GM12878 (cell line): ENCODE results near the gene CXCL1. TPM values are rescaled to one million over a fixed set of nuclear protein-coding genes. Genes with fewer than 3 reads are reported as not detected.

Source experiments
- ATAC-seq: fragments of 200-7000 bp; cut with Tn5 transposase; 3 replicates; pipeline ENCODE4 v1.9.1; 2020; ENCODE audit warnings: mild to moderate bottlenecking, moderate library complexity
- BruUV-seq: library from RNA; stranded (reverse); fragments of 400-500 nt; replicated peaks from 2 replicates; lab custom pipeline; 2021; lab: Mats Ljungman, UMichigan
- CTCF ChIA-PET: fragments of 300-600 bp; sonication (Branson Sonifier 250); formaldehyde crosslinking; extraction: SDS; loops from one replicate; lab custom pipeline; 2021; ENCODE audit warnings: inconsistent platforms; lab: Yijun Ruan, JAX
- POLR2A ChIA-PET: fragments of 350-600 bp; formaldehyde crosslinking; extraction: SDS; loops from one replicate; lab custom pipeline; 2021; ENCODE audit warnings: inconsistent platforms; lab: Charles Lee
- RAD21 ChIA-PET: fragments of 300-600 bp; sonication (Branson Sonifier 250); formaldehyde crosslinking; loops from one replicate; lab custom pipeline; 2023; ENCODE audit warnings: antibody characterized with exemption; ENCODE audit not compliant: unreplicated experiment; lab: Charles Lee
- SMC1A ChIA-PET: fragments of 300-600 bp; sonication (Branson Sonifier 250); formaldehyde crosslinking; loops from one replicate; lab custom pipeline; 2023; ENCODE audit not compliant: unreplicated experiment, uncharacterized antibody; lab: Charles Lee
- DNase-seq: peaks from one replicate; pipeline ENCODE4 v3.0.0-alpha.2; 2011; ENCODE audit warnings: low read depth, low spot score
- FAIRE-seq: peaks from 3 replicates; lab custom pipeline; 2011; peaks lifted over from hg19 to GRCh38; lab: Jason Lieb, UNC
- H2AFZ ChIP-seq: 2 replicates; pipeline ENCODE4 v1.6.0; 2011; ENCODE audit warnings: low read depth, low read length, control low read depth; ENCODE audit not compliant: control insufficient read depth
- H3K27ac ChIP-seq: 2 replicates; pipeline ENCODE4 v1.5.1; 2011; ENCODE audit warnings: control low read depth; ENCODE audit not compliant: control insufficient read depth, insufficient read depth
- H3K27me3 ChIP-seq, 2 experiments: replicated peaks in 1 of 2; 2 replicates each; pipeline versions ENCODE4 v1.6.0 to v1.6.1; 2011; ENCODE audit warnings: low read length in 1 of 2; ENCODE audit not compliant: control insufficient read depth in 2 of 2, insufficient read depth in 2 of 2
- H3K36me3 ChIP-seq, 2 experiments: 2 replicates each; pipeline ENCODE4 v1.5.1; 2011; ENCODE audit warnings: low read length in 1 of 2; ENCODE audit not compliant: control insufficient read depth in 2 of 2, insufficient read depth in 2 of 2
- H3K4me1 ChIP-seq: 2 replicates; pipeline ENCODE4 v1.6.1; 2011; ENCODE audit warnings: mild to moderate bottlenecking, low read length, moderate library complexity, mixed read lengths; ENCODE audit not compliant: control insufficient read depth, insufficient read depth
- H3K4me2 ChIP-seq: 2 replicates; pipeline ENCODE4 v1.6.0; 2011; ENCODE audit warnings: control low read depth; ENCODE audit not compliant: control insufficient read depth, insufficient read depth
- H3K4me3 ChIP-seq: fragments of 200-600 bp; sonication (generic); 2 replicates; pipeline ENCODE4 v1.5.1; 2016
- H3K79me2 ChIP-seq: 2 replicates; pipeline ENCODE4 v1.6.0; 2011; ENCODE audit warnings: low read length; ENCODE audit not compliant: control insufficient read depth, insufficient read depth
- H3K9ac ChIP-seq: 2 replicates; pipeline ENCODE4 v1.8.0; 2011; ENCODE audit warnings: low read length, control low read depth, mixed read lengths; ENCODE audit not compliant: control insufficient read depth, insufficient read depth
- H3K9me3 ChIP-seq: replicated peaks from 3 replicates; pipeline ENCODE4 v1.5.1; 2011; ENCODE audit warnings: mild to moderate bottlenecking, low read length; ENCODE audit not compliant: control insufficient read depth, insufficient read depth
- H4K20me1 ChIP-seq: 2 replicates; pipeline ENCODE4 v1.6.0; 2011; ENCODE audit not compliant: control insufficient read depth, insufficient read depth
- ASH2L ChIP-seq: fragments of 300-600, 200-600 bp; sonication (generic); IDR thresholded peaks from 2 replicates; pipeline ENCODE4 v1.6.1; 2017; ENCODE audit warnings: low read depth, mild to moderate bottlenecking, borderline replicate concordance
- EGR1 ChIP-seq, 2 experiments: IDR thresholded peaks; 1 replicate in 1 of 2; 2 replicates in 1 of 2; pipeline ENCODE4 v1.6.1; 2011 to 2012; ENCODE audit warnings: low read depth in 2 of 2, low read length in 2 of 2, borderline replicate concordance in 1 of 2, mild to moderate bottlenecking in 1 of 2, moderate library complexity in 1 of 2
- FOXK2 ChIP-seq: fragments of 450-650 bp; IDR thresholded peaks from 2 replicates; pipeline ENCODE4 v1.6.1; 2017; ENCODE audit warnings: mild to moderate bottlenecking, moderate library complexity
- NR2C1 ChIP-seq: fragments of 450-650 bp; IDR thresholded peaks from 2 replicates; pipeline ENCODE4 v1.6.1; 2017; ENCODE audit warnings: antibody characterized with exemption, mild to moderate bottlenecking, moderate library complexity
- RAD51 ChIP-seq: fragments of 450-650 bp; IDR thresholded peaks from 2 replicates; pipeline ENCODE4 v1.6.1; 2016; ENCODE audit warnings: moderate library complexity, mild to moderate bottlenecking, inconsistent platforms
- RCOR1 ChIP-seq: conservative IDR thresholded peaks from 2 replicates; pipeline ENCODE4 v1.6.1; 2012; ENCODE audit warnings: low read depth, low read length, improper control_type of control experiment
- TCF7 ChIP-seq: IDR thresholded peaks from 2 replicates; pipeline ENCODE4 v1.6.1; 2014; ENCODE audit warnings: antibody characterized with exemption, borderline replicate concordance
- YBX1 ChIP-seq: fragments of 450-650 bp; IDR thresholded peaks from 2 replicates; pipeline ENCODE4 v1.6.1; 2016; ENCODE audit warnings: antibody characterized with exemption
- ZNF217 ChIP-seq: fragments of 450-650 bp; IDR thresholded peaks from 2 replicates; pipeline ENCODE4 v1.6.1; 2017; ENCODE audit warnings: antibody characterized with exemption, mild to moderate bottlenecking
- WGBS: methylation state at CpG from one replicate; pipeline ENCODE4 v1.1.6; 2016; ENCODE audit warnings: low lambda C conversion rate; ENCODE audit not compliant: insufficient replicate concordance, insufficient coverage; ENCODE audit errors: missing lambda C conversion rate; 5-methylcytosine and 5-hydroxymethylcytosine counted together
- in situ Hi-C: fragments of 300-500 bp; cut with MboI; formaldehyde crosslinking; loops from 9 replicates; pipeline ENCODE4 v1.14.3; 2018; ENCODE audit warnings: mixed read lengths
- intact Hi-C: fragments of 100-400 bp; cut with micrococcal nuclease; formaldehyde crosslinking; loops from one replicate; pipeline ENCODE4 v1.14.2; 2022; ENCODE audit not compliant: unreplicated experiment
- polyA plus RNA-seq, 11 experiments: library from polyadenylated mRNA; depleted of rRNA in 4 of 11; unstranded in 6 of 11; stranded (reverse) in 5 of 11; fragments of >200 nt; fragmentation: Nextera tagmentation in 4 of 11; fragmentation: Illumina TruSeq in 1 of 11; extraction: Ambion mirVana in 4 of 11; extraction: Trizol in 1 of 11; gene quantifications; 1 replicate in 1 of 11; 2 replicates in 10 of 11; pipeline versions ENCODE4 v1.2.1 to v1.2.3, GENCODE V29; 2011 to 2016; ENCODE audit warnings: inconsistent platforms in 2 of 11, missing spikeins in 2 of 11, low read depth in 1 of 11
- total RNA-seq, 4 experiments: library from RNA; depleted of rRNA in 3 of 4; stranded (reverse); fragments of >200 nt in 3 of 4; fragmentation: Illumina TruSeq in 1 of 4; extraction: Trizol in 1 of 4; gene quantifications; 2 replicates each; pipeline versions ENCODE4 v1.2.1 to v1.2.3, GENCODE V29; 2013 to 2021
- TF ChIP-seq, protein P1 (sequence below): fragments of 150-350 bp; IDR thresholded peaks from 2 replicates; pipeline ENCODE4 v1.6.1; 2014; ENCODE audit warnings: mild to moderate bottlenecking, low read depth, low read length

CXCL1 gene
- total and polyA plus RNA-seq, 10 of the 15 experiments (the other 5 are each of a cell fraction or from before 2014, with no cell fraction given): not detected

- BruUV-seq: no TSS peak
- Histone ChIP-seq H3K36me3 (no peaks in the 10 kb centered on the region), H2AFZ (no peak overlapping the region), H3K9ac (no peak overlapping the region), H3K27ac (no peak overlapping the region), H3K79me2 (no peaks in the 10 kb centered on the region), H3K9me3 (no peaks in the 10 kb centered on the region)
- FAIRE-seq (no peak), ATAC-seq (no peak)
- intact Hi-C loops: no loop called here
- ChIA-PET CTCF (no interaction called here), POLR2A (no interaction called here)
- TF ChIP-seq RCOR1 (no peak), TCF7 (no peak)
- TF ChIP-seq, all 136 proteins: peak for 0
- DNase-seq: no peak
- in situ Hi-C loops: no loop called here
- ChIA-PET RAD21 (no interaction called here), SMC1A (no interaction called here)
- Histone ChIP-seq H3K4me2 (no peak overlapping the region), H3K4me3 (no peak overlapping the region), H4K20me1 (no peaks in the 10 kb centered on the region), H3K4me1 (no peaks in the 10 kb centered on the region), H3K27me3 (no peaks in the 10 kb centered on the region; a peak in 1 of 4 replicates)
- WGBS: 27% methylated on average over 4 of the region's 4 CpGs
Measured at GRCh38 chr4:73891326-73891725, 22.1 kb downstream of the CXCL1 start.

DNA sequence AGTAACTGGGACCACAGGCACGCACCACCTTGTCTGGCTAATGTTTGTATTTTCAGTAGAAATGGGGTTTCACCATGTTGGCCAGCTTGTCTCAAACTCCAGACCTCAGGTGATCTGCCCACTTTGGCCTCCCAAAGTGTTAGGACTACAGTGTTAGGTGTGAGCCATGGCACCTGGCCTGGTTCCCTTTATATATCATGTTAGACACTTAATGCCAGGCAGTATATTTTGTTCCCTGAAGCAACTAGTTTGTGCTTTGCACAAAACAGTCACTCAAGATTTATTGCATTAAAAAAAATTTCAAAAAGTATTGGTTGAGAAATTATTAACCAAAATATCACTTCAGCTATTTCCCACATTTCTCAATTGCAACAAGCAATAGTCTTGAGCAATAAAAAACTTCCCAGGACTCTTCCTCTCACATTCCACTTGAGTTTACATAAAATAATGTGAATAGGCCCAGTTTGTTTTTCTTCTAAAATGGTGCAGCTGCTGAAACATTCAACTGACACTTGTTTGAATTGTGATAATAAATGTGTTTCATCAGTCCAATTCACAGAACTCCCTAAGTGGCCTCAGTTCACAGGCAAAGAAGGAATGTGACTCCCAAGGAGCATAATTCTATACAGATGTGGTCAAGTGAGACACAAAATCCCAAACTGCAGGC, 22.7 kb downstream of the CXCL1 start:
- FAIRE-seq: no peak
- no peaks in the 10 kb centered on the region for H3K9me3 ChIP-seq
- no peaks in the 10 kb centered on the region for H3K4me1 ChIP-seq
- H3K79me2 ChIP-seq: no peaks in the 10 kb centered on the region
- no peak overlapping the region for H2AFZ ChIP-seq
- no peak for ATAC-seq
- ChIA-PET POLR2A (no interaction called here), SMC1A (no interaction called here), RAD21 (no interaction called here), CTCF (no interaction called here)
- H3K27ac ChIP-seq: no peak overlapping the region
- H3K4me2 ChIP-seq: no peak overlapping the region
- H3K4me3 ChIP-seq: no peak overlapping the region
- no peaks in the 10 kb centered on the region for H4K20me1 ChIP-seq
- 90% methylated on average over 1 of the region's 1 CpG for WGBS
- no TSS peak for BruUV-seq
- H3K27me3 ChIP-seq: no peaks in the 10 kb centered on the region; a peak in 1 of 4 replicates
- intact Hi-C loops: no loop called here
- H3K9ac ChIP-seq: no peak overlapping the region
- in situ Hi-C loops: no loop called here
- TF ChIP-seq FOXK2 (no peak), NR2C1 (no peak), ZNF217 (no peak), EGR1 (IDR thresholded peaks at IDR 0.05; ENCODE audit: borderline replicate concordance in 1 of 2, low read depth in 2 of 2, low read length in 2 of 2) (no peak), ASH2L (no peak), RAD51 (no peak), YBX1 (no peak)
- TF ChIP-seq, protein P1, sequence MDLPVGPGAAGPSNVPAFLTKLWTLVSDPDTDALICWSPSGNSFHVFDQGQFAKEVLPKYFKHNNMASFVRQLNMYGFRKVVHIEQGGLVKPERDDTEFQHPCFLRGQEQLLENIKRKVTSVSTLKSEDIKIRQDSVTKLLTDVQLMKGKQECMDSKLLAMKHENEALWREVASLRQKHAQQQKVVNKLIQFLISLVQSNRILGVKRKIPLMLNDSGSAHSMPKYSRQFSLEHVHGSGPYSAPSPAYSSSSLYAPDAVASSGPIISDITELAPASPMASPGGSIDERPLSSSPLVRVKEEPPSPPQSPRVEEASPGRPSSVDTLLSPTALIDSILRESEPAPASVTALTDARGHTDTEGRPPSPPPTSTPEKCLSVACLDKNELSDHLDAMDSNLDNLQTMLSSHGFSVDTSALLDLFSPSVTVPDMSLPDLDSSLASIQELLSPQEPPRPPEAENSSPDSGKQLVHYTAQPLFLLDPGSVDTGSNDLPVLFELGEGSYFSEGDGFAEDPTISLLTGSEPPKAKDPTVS: no peak
- TF ChIP-seq, all 136 proteins: peak for 0
- no peaks in the 10 kb centered on the region for H3K36me3 ChIP-seq
- DNase-seq: no peak
